Left ventricle myocardium superior (tissue), 1 donor: Measurements from ENCODE around the gene BOD1. TPM values are rescaled to one million over a fixed set of nuclear protein-coding genes. Genes with fewer than 3 reads are reported as not detected.

Source experiments
- ATAC-seq: fragments of 200-7000 bp; cut with Tn5 transposase; one replicate; pipeline ENCODE4 v1.9.1; 2020; ENCODE audit warnings: mild to moderate bottlenecking, moderate library complexity
- DNase-seq: peaks from one replicate; pipeline ENCODE4 v3.0.0-alpha.2; 2020
- intact Hi-C: fragments of 100-400 bp; cut with micrococcal nuclease; formaldehyde crosslinking; loops from one replicate; pipeline ENCODE4 v1.11.0; 2022
- long read RNA-seq: library from polyadenylated mRNA; unstranded; transcript quantifications from one replicate; pipeline ENCODE4 v2.0.0, GENCODE V29; 2021
- total RNA-seq: library from RNA; stranded (reverse); fragmentation: NEBNext Ultra II Directional; extraction: Animal tissue kit (Norgen Biotek cat#: 25700); gene quantifications from one replicate; pipeline ENCODE4 v1.2.1, GENCODE V29; 2021
- donor health status: DM: no; HTN: yes; CAD: no; lungs with severe emphysema.

Gene BOD1
- 49.8 TPM for total RNA-seq
- long read RNA-seq, transcript BOD1-202 (4 exons, 1,562 nt): major isoform, 36 of 50 reads
- long read RNA-seq, transcript BOD1-201 (3 exons, 1,286 nt): minor isoform, 5 of 50 reads
- long read RNA-seq, partial matches to known transcripts: 0 of 50 reads
- long read RNA-seq, other reads (novel, unspliced or antisense): 4 of 50 reads

DNA sequence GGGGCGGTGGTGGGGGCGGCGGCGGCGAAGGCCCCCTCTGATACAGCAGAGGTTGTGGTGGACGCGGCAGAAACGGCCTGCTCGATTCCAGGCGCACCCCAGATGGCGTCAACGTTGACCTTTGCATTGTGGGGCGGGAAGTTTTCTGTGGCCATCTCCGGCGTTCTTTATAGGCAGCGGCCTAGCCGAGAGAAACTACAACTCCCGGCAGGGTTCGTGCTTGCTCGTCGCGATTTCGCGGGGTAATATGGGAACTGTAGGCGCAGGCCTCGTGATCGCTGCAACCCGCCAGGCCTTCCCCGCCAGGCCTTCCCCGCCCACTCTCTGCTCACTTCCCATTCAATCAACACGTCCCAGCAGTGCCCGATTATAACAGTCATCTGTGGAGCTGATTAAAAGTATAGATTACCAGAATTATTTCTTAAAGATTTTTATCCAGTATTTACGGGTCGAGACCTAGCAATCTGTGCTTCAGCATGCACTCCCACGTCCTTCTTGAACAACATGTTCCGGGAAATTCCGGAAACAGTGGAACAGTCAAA, at the start of gene BOD1:
BOD1 (minus strand) TSS at position 74 of the 542 bp plus-strand sequence. CDS start 214 bp downstream, outside the sequence.
- peak; percentile 94 for ATAC-seq
- peak; percentile 96 for DNase-seq
- intact Hi-C loops: loop anchor here (5.0 to 10.0 kb wide), 2 partner anchors 356 to 698 kb away; no protein-coding TSS in a partner anchor

DNA sequence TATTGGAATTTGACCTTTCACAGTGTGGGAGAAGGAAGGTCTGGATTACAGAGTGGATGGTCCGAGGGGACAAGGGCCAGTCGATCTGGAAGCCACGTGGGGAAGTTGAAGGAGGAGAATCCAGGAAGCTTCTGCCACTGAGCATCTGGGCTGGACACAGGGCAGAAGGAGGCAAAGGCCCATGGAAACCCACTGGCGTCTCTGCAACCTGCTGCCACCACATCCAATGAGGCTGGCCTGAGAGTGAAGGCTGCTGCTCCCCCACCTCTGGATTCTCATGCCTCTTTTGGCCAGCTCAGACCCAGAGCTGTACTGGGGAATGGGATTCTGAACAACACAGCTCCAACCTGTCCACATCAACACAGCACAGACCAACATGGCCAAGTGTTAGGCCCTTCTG, 48.9 kb upstream of the BOD1 start:
- intact Hi-C loops: no loop called here
- ATAC-seq: no peak
- DNase-seq: no peak

DNA sequence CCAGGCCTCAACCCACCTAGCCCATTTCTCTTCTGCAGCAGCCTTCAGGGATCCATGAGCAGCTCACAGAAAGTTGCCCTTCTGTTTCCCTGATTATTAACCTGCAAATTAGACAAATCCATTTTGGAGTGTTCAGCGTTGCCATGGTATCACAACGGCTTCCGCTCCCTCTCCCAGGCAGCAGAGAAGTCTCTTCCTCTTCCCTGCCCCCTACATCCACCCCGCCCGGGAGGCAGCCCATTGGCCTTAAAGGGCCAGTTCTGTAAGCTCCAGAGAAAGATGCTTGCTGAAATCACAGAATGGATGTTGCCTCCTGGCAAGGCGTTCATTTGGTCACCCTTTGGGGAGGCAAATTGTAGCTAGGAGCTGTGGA, 47.7 kb upstream of the BOD1 start:
- ATAC-seq (peak; percentile 56), DNase-seq (peak; percentile 59)
- intact Hi-C loops: no loop called here

DNA sequence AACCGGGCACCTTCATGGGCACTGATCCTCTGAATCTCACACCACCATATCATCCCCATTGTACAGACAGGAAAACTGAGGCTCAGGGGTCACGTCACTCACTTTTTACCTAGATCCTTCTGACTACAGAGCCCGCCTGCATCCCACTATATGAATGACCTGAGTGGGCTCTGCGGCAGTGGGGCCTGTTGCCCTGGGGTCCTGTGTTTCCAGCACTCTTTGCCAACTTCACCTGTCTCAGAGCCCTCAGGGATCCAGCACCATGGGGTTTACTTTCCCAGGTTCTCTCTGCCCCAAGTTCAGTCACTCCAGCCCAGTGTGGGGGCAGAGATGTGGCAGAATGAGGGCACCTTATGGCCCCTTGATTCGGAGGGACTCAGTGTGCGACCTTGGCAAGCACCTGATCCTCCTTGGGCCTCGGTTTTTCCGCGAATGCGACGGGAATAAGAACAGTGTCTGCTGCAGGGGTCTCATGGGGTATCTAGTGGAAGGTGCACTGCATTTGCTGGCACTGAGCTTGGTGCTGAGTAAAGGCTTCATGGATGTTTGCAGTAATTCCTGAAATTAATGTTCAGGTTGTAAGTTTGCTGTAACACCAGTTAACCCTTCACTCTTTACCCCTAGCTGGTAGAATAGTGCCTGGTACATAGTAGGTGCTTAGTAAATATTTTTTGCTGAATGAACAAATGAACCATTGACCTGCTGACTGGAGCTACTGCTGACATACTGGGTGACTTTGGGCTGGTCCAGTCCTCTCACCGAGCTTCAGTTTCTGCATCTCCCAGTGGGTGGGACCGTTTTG, 47.1 kb upstream of the BOD1 start:
- intact Hi-C loops: no loop called here
- ATAC-seq (no peak), DNase-seq (no peak)

DNA sequence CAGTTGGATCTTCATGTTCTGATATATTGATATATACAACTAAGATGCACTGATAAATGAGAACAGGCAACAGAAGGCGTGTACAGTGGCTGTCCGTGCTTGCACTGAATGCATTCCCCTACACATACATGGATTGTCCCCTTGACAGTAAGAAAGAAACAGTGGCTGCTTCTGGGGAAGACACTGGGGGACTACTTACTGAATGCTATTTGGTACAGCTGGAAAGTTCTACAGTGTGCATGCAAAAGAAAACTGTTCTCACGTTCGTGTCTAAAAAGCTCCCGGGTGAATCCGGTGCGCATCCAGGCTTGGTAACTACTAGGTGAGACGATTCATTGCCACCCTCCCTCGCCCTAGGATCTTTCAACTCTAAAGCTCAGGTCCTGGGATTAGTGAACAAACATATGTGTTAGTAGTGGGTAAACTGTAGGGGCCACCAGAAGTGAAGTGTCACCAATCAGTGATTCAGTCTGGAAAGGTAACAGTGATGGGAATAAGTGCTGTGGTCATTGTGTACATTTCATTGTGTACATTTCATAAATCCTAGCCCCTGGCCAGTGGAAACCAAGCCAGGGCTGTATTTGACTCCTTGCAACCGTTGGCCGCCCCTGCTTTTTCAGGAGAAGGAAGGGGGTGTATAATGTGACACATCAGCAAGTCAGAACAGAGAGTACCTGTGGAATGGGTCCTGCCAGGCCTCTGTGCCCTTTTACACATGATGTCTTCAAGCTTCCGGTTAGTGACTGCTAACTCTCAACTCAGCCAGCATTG, 46.3 kb upstream of the BOD1 start:
- intact Hi-C loops: no loop called here
- no peak for DNase-seq
- ATAC-seq: no peak

DNA sequence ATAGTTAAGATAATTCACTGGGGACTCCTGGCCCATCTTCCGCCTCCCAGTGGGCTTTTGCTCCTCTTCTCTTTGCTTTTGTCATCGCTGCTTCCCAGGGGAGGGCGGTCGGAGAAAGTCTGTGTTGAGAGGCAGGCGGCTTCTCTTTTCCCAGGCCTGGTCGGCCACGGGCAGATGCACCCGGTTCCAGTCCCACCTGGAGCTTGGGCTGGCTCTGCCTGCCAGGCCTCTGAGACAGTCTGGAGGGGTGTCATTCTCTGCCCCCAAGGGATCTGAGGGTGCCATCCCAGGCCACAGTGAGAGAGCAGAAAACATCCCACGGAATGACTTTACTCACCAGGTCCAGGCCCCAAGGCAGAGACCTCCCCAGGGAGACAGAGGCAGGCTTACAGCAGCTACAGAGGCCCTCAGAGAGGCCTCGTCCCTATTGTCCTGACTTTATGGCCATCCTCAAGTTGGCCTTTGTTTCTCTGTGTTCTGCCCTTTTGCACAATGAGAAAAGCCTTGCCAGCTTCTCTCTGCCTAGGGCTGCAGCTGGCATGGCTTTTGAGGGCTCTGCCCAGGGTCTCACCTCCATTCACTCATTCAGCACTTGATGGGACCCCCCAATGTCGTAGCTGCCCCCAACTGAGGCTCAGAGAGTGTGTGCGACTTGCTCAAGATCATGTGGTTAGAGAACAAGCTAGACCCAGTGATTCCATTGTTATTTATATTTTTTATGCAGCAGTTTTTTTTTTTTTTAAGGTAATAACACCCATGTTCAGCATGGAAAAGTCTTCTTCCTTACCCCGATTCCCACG, 44.2 kb upstream of the BOD1 start:
- DNase-seq (no peak), ATAC-seq (no peak)
- intact Hi-C loops: no loop called here

DNA sequence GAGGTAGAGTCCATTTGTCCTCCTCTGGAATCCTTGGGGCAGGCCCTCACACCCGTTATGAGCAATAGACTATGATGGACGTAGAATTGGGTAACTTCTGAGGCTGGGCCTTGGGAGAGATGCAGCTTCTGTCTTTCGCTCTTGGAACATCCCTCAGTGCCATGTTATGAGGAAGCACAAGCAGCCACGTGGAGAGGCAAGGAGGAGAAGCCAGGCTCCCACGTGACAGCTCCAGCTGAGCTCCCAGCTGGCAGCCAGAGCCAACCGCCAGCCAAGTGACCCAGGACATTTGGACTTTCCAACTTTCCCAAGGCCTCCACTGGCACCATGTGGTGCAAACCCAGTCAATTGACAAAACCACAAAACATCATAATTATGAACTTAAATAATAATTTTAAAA, 43.0 kb upstream of the BOD1 start:
- DNase-seq (no peak), ATAC-seq (no peak)
- intact Hi-C loops: no loop called here

DNA sequence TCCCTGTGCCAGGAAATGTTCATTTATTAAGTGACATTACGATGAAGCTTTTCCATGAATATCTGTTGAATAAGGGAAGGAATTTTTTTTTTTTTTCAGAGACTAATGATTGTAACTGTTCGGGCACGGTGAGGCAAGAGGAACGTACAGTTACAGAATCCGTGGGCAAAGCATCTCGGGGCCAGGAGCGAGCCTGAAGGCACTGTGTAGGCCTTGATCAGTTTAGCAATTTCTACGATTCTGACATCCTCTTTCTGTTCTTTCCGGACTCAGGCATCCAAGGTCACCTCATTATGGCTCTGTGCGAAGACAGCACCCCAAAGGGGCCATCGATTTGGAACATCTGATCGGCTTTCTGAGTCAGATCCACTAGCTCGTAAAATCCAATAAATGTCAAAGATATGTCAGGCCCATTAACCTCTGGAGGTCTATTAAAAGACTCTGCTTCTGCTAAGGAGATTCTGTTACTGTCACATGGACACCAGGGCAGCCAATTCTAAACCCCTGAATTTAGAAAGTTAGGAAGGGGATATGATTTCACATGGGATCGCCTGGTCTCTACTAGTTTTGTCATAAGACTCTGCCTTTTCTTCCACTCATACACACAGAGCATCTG, 41.4 kb upstream of the BOD1 start:
- no peak for ATAC-seq
- no peak for DNase-seq
- intact Hi-C loops: no loop called here

DNA sequence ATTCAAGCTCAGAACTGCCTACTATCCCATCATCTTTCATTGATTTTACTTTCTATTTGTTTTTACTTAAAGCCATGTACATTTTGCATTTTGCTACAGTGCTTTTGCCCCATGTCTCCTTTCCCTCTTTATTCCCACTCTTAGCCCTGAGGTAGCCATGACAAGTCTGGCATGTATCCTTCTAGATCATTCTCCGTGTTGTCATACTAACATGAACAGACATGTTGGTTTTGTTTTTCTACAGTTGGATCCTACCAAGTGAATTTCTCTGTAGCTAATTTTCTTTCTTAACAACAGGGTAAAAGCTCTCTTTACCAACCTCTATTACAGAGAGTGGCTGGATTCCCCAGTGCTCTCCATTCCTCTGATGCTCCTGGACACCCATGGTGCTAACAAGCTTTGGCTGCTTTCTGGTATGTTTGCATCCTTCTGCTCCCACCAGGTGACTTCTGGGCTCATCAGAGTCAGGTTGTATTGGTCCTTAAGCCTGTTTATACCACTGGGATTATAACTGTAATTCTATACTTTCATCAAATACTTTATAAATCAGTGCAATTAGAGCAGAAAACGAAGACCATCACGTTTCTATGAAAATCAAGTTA, 38.8 kb upstream of the BOD1 start:
- intact Hi-C loops: no loop called here
- no peak for DNase-seq
- ATAC-seq: no peak

DNA sequence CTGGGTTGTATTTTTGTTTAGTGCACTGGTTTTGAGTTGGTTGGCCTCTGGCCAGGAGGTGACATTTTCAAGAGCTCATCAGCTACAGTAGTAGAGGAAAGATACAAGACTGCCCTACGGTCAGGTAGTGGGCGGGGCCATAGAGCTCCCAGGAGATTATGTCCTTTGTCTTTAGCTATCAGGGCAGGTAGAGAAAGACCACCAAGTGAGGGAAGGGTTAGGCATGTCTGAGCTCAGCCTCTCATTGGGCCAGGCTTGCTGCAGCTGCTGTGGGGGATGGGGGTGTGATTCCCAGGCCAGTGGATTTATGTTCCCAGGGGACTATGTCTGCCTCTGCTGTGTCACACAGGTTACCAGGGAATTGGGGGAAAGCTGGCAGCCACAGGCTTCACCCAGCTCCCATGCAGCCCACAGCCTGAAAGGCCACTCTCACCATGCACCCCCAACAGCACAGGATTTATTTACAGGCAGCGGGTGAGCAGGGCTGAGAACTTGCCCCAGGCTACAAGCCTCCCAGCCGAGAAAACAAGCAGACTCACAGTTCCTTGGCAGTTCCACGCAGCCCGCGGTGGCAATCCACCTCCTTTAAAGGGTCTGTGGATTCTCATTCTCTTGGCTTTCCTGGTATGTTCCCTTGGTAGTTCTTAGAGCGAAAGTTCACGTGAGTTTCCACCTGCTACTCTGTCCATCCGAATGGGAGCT, 37.5 kb upstream of the BOD1 start:
- no peak for DNase-seq
- no peak for ATAC-seq
- intact Hi-C loops: no loop called here

DNA sequence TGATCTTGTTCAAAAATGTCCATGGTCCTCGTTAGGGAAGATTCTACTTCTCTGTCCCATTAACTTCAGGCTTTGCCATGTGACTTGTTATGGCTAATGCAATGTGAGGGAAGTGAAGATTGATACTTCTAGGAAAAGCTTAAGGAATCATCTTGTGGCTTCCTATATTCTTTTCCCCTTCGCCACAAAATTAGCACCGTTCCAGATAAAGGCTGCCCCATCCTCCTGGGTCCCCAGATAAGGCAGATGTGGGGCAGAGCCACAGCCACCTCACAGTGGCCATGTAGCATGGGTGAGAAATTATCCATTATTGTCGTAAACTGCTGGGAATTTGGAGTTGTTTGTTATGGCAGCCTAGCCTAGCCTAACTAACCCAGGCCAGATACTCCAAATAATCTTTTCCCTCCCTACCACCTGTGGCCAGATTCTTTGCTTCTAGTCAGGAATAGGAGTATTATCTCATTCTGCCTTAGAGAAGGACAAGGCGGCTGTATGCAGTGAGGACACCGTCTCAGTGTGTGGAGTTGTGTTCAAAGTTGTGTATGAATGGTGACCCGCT, 31.9 kb upstream of the BOD1 start:
- ATAC-seq: no peak
- intact Hi-C loops: no loop called here
- no peak for DNase-seq

DNA sequence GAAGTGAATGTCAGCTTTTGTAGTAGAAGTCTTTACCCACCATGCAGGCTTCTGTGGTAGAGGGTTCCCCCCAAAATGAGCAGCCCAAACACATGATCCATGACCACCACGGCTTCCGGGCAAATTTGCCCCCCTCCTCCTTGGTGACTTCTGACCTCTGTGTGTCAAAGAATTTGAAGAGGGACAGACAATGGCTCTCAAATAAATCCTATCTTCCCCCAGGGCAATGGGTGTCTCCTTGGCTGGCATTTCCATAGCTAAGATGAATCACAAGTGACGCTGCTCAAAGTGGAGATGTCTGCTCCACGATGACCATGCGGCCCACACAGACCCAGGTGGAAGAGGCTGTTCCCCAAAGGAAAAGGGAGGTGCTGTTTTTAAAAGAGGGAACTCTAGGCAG, 30.2 kb upstream of the BOD1 start:
- DNase-seq (no peak), ATAC-seq (no peak)
- intact Hi-C loops: no loop called here

DNA sequence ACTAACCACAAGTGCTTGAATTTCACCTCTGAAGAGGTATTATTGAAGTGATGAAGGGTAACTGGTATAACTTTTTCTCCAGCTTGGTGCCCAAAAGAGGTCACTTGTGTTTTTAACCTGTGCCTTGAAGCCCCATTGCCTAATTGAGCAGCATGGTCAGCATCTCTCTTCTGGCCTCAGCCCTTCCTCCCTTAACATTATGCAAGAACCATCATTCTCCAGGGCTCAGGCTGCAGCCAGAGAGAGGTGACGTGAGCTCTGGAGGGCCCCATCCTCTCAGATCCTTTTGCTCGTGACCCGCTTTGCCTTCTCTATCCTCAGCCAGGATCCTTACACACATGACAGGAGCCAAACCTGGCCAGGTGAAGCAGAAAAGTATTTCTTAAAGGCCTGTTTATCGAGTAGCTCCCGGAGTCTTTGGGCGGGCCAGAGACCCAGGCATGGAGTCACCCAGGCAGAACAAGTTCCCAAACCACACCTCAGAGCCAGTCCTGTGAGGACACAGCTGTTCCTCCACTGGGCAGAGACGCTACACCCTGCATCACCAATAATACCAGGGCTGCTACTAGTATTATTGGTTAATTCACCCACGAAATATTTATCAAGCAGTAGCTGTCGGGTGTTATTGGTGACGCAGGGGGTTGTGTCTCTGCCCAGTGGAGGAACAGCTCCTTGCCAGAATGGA, 29.6 kb upstream of the BOD1 start:
- ATAC-seq (no peak), DNase-seq (no peak)
- intact Hi-C loops: no loop called here

DNA sequence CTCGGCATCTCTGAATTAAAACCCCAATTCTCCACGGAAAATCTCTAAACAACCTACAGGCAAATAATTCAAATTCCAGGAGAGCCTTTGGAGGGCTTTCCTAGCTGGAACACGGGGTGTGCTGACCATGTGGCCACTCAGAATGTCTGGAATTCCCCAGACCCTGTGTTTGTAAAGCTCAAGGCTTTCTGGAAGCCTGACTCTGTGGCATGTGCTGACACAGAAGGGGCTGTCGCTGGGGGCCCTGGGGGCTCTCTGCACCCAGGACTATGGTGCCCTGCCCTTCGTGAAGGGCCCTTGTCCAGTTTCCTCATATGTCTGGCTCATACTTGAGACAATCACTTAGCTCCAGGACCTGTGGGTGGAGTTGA, 29.0 kb upstream of the BOD1 start:
- ATAC-seq (no peak), DNase-seq (no peak)
- intact Hi-C loops: no loop called here

DNA sequence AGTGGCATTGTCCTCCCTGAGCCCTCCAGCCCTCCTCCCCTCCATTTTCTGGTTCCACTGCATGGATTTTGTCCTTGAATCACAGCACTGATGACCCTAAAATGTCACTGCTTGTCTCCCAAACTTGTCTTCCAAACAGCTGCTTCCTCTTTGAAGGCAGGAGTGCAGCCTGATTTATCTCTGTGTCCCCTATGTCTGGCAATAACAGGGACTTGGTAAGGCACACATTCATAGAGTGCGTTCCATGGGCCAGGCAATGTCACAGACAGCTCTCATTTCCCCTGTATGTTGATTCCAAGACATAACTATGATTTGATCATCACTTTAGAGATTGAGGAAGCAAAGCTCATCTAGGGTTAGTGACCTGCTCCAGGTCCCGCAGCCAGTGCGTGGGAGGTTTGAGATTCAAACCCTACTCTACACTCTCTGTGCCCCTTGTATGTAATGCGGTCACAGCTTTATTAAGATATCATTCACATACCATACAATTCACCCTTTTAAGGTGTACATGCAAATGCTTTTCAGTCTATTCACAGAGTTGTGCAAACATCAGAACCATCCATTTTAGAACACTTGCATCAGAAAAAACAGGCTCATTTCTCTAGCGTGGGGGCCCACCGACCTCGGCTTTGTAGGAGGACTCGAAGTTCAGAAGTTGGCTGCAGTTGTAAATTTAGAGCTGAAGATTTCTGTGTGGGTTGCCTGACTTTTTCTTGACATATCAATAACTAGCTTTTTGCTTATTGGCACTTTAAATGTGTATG, 28.4 kb upstream of the BOD1 start:
- ATAC-seq (no peak), DNase-seq (no peak)
- intact Hi-C loops: no loop called here

DNA sequence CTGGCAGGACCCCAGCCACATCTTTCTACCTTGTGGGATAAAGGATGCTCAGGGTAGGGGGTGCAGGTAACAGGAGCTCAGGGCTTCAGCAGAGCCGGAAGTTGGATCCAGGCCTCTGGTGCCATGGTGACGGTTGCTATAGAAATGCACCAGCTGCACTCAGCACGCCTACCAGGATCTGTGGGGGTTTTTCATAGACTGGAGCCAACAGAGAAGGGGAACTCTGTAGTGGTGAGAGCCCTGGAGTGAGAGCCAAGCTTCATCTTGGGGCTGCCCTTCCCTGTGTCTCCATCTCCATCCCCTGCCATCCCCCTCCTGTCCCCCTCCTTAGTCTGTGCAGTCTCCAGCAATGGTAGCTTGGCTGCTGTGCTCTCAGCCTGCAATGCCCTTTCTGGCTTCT, 27.5 kb upstream of the BOD1 start:
- no peak for ATAC-seq
- DNase-seq: no peak
- intact Hi-C loops: no loop called here
